HG02970 (cell line): ENCODE measurements around the gene SMCP.

Experiments used
- ATAC-seq: cut with Tn5 transposase; IDR thresholded peaks from one replicate; pipeline ENCODE4 v1.9.1; 2021; ENCODE audit warnings: mild to moderate bottlenecking, moderate library complexity, moderate number of reproducible peaks; ENCODE audit not compliant: unreplicated experiment, low FRiP score

SMCP gene, protein sequence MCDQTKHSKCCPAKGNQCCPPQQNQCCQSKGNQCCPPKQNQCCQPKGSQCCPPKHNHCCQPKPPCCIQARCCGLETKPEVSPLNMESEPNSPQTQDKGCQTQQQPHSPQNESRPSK

DNA sequence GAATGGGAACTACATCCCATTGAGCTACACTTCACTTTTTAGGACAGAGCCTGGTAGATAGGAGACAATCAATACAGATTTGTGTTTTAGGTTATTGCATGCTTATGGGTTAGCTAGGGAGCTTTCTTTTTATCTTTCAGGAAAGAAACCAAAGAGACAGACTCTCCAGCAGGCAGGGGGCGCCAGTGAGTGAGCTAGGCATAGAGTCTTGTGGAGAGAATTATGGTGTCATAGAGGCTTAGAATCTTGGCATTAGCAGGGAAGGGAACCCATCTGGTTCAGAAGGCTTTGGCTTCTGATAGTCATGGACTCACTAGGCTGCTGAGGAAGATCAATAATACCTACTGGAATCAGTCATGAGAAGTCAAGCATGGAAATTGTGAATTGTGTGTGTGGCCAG is at the start of gene SMCP:
Gene SMCP (plus strand): TSS at position 281 of the 400 bp plus-strand sequence. CDS start 6,101 bp downstream, outside the sequence.
- ATAC-seq = no peak

DNA sequence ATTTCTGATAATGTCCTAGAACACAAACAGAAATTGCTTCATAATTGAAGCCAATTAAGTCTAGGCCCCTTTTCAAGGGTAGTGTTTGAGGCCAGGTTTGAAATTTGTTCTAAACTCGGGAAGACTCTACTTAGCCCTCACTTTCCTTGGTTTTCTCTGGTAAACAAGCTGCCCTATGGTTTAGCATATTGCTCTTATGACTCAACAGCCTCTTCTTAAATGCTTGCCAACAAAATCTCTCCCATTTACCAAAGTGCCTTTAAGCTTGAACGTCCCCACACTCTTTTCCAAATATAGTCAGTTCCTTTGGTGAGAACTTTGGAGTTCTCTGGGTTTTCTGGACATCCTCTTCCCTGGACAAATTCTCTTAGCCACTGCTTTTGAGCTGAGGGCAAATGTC is 41.3 kb upstream of the SMCP start:
- ATAC-seq = no peak

DNA sequence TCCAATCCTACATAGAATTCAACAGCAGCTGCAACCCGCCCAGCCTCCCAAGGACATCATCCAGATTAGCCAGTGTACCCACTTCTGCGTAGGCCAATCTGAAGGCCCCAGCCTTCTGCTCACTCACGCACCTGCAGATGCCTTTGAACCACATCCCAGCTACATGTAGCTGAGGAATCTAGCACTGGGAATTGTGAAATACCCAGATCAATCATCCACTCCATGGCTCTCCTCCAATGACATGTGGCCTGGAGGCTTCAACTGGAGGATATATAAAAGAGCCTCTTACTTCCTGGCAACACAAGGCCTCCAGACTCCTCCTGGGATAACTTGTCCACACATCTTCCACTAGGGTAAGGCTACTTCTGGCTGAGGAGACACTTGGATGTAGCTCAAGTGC is 35.6 kb upstream of the SMCP start, which contains the start of gene LCE6A:
Gene LCE6A (plus strand): TSS at position 301 of the 400 bp plus-strand sequence. CDS start 665 bp downstream, outside the sequence.
- no peak for ATAC-seq

DNA sequence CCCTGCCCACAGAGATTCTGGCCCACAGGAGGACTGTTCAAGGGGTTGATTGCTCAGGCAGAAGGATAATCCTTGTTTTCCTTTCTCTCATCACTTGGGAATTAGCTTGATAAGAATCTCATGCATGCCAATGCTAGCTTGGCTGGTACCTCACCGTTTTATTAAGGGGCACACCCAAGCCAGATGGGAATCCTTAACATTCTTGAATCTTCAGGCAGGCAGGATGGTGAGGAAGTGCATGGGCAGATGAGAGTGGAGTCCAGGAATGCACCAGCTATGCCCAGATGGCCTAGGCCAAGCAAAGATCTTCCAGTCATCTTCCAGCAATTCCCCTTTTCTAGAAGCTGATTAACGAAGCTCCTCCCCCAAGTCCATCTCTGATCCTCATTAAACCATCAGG is 22.5 kb upstream of the SMCP start:
- no peak for ATAC-seq

DNA sequence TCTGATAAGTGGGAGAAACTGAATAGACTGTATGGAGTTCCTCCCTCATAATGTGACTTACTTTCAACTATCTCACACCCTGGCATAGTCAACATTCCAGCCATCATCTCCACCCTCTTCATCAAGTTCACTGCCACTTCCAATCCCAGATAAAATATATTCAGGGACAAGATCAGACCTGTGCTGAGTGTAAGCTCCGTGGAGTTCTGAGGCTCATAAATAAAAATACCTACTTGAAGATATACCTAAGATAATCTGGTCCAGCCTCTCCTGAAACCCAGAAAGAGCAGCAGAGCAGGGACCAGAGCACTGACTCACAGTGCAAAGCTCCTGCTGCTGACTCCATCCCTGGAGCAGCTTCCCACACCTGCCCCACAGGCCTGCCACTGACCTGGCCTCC is 20.1 kb upstream of the SMCP start:
- ATAC-seq = no peak

DNA sequence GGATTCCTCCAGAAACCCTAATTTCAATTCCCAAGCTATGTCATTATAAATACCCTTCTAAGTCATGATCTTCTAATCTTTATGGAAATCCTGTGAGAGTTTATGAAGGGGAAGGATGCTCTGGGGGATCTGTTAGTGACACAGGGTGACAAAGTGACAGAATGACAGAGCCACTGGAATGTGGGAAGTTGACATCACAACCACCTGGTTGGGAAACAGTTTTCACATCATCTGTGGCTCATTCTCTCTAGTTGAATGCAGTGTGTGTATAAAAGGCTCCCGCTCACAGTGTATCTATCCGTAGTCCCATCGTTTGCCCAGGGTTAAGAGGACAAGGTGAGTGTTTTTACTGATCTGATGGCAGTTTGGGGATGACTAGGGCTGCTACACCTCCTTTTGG is 18.4 kb upstream of the SMCP start, which contains the start of gene LCE7A:
Gene LCE7A (plus strand): TSS at position 301 of the 400 bp plus-strand sequence. CDS start 702 bp downstream, outside the sequence.
- no peak for ATAC-seq

DNA sequence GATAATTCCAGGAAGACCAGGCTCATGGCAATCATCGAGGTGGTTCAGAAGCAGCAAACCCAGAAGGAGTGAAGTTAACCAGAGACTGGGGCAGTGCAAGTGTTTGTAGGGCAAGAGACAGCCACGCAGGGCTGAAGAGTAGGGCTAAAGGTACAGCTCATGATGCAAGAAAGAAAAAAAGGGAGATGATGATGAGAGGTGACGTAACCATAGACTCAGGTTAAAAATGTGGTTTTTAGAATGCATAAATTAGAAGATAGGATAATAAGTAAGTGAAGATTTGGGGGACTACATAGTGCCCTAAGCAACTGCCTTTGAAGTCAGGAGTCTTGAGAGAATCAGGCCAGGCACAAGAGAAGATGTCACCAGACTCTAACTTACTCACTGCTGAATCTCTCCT is 18.0 kb upstream of the SMCP start:
- no peak for ATAC-seq

DNA sequence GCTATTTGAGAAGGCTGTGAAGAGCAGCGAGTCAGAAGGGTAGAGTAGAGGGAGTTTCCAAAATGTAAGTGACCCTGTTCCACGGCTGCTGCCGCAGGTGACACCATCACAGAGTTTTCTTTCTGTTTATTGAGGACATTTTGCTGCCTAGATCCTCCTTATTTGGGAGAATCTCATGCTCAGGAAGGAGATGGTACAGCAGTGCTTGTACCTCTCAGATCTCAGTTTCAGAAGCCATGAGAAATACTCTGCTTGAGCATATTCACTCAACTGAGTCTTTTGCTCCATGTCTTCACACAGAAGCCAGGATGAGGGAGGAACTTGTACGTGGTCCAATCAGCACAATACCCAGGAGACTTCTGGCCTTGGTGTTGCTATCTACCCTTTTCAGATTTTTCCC is 16.7 kb upstream of the SMCP start:
- no peak for ATAC-seq

DNA sequence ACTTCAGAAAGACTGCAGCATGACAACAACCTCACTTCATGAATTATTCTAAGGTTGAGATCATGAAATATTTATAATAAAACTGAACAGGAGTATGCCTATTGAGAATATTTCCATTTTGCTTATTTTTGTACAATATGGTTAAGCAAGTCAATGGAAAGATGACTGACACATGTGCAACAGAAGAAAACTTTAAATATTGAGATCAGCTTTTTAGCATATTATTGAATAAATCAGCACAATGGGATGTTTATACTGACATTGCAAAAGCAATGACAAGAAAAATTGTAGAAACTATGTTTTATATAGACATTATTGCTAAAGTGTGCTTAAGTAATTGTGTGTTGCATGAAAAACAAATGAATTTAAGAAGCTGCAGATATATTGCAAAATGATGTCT is 13.7 kb upstream of the SMCP start:
- no peak for ATAC-seq

DNA sequence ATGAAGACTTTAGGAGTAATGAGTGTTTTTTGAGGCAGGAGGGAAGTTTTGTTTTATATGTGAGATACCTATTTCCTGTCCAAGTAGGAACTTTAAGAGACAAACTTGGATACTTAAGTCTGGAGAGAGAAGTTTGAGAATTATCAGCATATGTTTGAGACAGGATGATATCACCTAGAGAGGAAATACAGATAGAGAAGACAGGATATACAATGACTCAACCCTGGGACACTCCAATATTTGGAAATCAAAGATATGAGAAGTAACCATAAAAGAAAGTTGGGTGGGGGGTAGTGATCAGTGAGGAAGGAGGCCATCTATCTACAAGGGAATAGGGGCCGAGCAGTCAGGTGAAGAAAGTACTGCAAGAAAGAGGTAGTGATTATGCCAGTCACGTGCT is 11.8 kb upstream of the SMCP start:
- no peak for ATAC-seq

DNA sequence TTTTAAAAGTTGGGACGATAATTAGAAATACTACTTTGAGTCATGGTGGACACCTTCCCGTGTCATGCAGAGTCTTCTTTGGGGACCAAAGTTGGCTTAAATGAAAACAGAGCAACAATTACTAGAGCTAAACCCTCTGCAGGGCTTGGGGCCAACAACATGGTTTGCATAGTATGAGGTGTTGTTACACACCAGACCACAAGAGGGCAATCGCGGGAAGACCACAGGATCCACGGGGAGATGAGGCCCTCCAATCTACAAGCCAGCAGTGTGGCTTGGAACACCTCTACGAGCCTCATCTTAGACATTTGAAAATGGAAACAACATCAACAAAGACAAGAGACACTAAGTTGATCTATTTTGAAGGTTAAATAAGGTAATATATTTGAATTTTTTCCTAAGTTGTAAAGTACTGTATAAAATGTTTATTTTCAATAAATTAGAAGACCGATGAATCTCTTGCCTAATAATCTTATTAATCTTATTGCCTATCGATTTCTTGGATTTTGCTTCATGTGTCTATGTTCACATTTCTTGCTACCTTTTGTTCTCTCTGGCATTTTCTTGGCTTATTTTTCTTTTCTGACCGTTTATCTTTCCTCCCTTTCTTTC is 8.2 kb upstream of the SMCP start:
- ATAC-seq = no peak

DNA sequence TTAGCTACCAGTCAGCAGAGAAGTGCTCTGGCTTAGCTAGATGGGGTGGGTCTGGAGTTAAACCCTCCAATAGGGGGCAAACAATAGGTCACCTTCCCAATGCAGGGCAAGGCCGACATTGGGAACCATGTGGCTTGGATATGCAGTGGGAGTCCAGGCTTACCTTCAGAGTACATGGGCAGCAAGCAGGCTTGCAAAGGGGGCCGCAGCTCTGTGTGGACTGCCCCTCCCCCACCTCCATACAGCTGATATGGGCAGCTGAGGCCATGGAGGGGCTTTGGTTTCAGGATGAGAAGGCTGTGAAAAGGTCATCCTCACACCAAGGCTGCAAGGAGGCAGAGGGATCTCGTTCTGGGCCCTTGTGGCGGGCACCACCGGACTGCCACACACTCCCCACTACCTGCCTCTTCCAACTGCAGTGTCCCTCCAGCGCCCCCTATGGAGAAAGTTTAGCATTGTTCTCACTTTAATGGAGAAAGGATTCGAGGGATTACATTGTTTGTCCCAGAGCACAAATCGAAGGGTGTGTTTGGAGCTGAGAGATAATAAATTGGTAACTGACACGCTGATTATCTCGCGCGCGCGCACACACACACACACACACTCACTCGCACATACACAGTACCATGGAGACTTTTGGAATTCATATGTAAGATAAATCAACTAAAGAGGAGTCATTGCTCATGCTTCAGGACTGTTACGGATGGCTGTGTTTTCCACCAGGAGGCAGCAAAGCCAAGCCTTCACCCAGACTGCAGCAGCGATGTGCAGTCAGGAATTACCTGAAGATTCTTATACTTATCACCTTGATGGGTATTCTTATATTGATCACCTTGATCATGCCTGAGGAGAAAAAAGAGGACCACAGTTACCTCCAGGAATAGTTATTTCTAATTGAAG is 7.0 kb upstream of the SMCP start:
- no peak for ATAC-seq

DNA sequence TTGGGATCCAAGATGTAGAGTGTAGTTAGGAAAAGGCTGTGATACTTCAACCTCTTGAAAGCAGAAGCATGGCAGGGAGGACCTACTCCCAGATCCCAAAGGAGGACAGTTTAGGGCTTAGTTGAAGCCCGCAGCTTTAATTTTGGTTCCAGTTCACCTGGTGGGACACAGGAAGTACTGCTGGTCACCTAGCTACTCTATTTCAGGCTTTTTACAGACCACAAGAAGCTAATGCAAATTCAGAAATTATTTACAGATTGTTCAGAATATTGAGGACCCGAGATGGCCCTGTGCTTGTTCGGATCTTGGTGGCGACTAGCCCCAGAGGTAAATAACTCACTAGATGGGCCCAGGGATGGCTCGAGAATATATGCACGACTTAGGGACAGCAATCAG is 6.4 kb upstream of the SMCP start:
- ATAC-seq = no peak

DNA sequence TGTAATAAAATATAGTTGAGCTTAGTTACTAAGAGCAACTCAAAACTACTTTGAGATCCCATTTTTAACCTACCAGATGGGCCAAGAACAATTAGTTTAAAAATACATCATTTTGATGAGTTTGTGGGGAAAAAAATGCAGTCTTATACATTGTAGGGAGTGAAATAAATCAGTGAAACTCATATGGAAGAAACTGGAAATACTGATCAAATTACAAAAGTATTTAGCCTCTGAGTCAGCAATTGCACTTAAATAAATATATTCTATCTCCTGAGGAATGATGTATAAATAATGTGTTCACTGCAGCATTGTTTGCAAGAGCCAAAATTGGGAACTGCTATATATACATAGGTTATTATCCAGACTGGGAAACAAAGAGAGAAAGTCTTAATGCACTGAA is 4.6 kb upstream of the SMCP start:
- ATAC-seq = no peak

DNA sequence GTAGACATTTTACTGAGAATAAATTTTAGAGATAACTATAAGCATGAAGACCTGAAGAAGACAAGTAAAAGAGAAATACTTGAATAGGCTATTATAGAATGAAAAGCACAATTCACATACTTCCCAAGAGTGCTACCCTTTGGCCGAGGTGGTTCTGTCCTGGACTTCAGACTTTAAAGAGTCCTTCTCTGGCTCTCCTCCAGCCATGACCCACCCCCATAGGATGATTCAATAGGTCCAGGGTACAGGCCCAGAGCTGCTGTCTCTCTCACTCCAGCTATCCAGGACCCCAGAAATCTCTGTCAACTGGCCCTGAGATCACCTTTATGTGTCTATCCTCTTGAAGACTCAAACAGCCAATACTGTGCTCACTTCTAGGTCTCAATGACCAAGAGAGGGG is 1.3 kb upstream of the SMCP start:
- ATAC-seq = no peak

DNA sequence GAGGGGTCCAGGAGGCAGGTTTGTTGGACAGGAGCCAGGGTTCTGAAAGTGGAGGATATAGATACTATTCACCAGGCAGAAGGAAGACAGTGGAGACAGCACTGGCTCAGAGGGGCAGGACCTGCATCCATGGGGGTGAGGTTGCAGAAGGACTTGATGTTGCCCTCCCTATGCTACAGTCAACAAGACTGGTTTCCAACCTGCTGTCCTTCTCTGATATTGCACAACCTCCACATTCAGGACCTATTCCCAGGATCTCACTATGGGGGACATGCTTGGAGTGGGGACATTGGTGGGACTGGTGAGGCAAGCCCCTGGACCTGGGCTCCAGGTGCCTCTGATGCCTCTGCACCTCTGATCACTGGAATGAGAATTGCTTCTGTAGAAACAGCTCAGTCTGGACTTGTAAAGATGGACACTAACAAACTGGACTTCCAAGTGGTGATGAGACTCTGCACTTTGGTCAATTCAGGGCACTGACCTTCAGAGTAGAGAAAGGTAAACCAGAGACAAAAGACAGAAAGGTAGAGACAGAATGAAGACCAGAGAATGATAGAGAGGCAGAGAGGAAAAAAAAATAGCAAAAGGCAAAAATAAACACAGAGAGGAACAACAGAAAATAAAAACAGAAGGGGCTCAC is 1.6 kb downstream of the SMCP start:
- ATAC-seq = no peak

DNA sequence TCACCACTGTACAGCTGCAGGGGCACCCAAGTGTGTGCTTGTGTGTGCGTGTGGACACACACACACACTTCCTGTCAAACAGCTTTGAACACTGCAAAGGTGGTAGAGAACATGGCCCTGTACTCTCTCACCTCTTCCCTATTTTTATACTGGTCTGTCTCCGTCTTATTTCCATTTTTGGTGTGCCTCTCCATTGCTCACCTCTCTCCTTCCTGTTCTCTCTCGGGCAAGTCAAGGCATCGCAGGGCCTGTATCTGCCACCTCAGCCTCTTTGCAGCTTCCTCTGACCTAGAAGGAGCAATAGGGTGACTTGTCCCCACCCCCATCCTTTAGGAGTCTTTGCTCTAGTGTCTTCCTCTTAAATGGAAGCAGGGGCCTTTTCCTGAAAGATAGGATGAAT is 2.2 kb downstream of the SMCP start:
- ATAC-seq = no peak

DNA sequence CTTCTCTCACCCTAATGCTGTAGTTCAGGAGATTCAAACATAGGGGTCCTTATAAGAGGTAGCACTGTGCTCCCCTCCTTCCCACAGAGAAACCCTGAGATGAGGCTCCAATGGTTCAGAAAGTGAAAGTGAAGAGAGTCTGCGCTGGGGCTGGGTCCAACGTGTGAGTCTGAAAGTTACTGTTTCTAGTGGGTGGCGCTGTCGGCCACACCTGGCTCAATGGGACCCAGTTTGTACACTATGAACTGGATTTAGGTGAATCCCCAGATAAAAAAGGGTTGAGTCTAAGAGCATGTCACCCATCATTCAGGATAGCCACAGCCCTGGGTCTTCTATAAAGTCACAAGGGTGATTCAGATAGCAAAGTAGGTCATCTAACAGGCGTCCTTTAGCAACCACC is 2.8 kb downstream of the SMCP start:
- no peak for ATAC-seq

DNA sequence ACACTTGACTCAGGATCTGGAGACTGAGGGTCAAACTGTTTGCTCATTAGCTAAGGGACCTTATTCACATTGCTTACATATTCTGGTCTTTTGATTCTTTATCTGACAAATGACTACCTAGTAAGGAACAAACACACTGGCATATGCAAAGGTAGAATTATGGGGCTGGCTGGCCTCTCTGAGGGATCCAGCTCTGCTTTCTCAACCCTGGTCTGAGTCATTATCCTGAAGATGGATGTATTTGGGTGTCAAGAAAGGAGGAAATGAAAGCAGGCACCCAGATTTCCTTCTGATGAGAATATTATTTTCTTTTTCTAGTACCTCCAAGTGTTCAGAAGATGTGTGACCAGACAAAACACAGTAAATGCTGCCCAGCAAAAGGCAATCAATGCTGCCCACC is 6.0 kb downstream of the SMCP start:
- ATAC-seq = no peak

DNA sequence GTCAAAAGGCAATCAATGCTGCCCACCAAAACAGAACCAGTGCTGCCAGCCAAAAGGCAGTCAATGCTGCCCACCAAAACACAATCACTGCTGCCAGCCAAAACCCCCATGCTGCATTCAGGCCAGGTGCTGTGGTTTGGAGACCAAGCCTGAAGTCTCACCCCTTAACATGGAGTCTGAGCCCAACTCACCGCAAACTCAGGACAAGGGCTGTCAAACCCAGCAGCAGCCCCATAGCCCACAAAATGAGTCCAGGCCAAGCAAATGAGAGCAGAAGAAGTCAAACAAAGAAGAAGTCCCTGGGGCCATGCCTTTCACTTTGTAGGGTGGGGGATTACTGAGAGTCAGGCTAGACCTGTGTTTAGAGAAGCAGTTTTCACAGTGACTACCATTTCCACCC is 6.4 kb downstream of the SMCP start:
- ATAC-seq = no peak

DNA sequence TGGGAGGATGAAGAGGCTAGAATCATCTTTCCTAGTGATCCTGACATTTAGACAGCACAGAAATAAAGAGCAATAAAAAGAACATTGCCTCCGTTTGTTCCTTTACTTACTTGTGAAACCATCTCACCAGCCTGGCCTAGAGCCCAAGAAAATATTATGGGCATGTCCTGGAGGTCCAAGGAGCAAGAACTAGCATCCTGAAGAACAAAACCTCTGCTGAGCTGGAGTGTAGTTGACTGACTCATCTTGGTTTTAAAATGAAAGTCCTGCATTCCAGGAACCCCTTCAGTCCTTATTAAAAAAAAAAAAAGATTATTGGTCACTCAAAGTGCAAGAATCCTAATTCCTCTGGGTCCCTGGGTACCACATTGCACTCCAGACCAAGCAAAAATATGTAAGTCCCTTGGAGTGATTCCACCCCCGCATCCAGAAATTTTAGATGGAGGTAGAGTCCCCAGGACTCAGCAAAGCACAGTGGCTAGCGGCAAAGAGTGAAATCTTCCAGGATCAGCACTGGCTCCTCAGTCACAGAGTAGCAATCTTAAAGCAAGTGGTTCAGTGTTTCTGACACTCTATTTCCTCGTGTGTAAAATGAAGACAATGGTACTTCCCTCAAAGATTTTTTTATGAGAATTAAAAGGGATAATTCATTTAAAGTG is 7.0 kb downstream of the SMCP start:
- no peak for ATAC-seq
